HCT116 (cell line): ENCODE results near the gene RNF11. TPM values are rescaled to one million over a fixed set of nuclear protein-coding genes. Genes with fewer than 3 reads are reported as not detected.

ENCODE experiments used
- ATAC-seq: fragments of 200-7000 bp; cut with Tn5 transposase; 2 replicates; pipeline ENCODE4 v1.9.1; 2020; ENCODE audit warnings: mild to moderate bottlenecking, moderate library complexity
- BruUV-seq: library from RNA; stranded (reverse); fragments of 400-500 nt; replicated peaks from 2 replicates; lab custom pipeline; 2021; lab: Mats Ljungman, UMichigan
- CTCF ChIA-PET: fragments of 300-600 bp; sonication (Branson Sonifier 250); formaldehyde crosslinking; loops from one replicate; lab custom pipeline; 2021; ENCODE audit warnings: antibody characterized with exemption; lab: Charles Lee
- POLR2A ChIA-PET: fragments of 300-600, 350-600 bp; sonication (Branson Sonifier 250); formaldehyde crosslinking; loops from one replicate; lab custom pipeline; 2021; ENCODE audit warnings: antibody characterized with exemption; lab: Charles Lee
- RAD21 ChIA-PET, 2 experiments: fragments of 300-600 bp; sonication (Branson Sonifier 250); formaldehyde crosslinking; loops; one replicate each; lab custom pipeline; 2023; ENCODE audit warnings: low total read pairs in 2 of 2; ENCODE audit not compliant: uncharacterized antibody in 2 of 2, unreplicated experiment in 2 of 2, low non-redundant PET in 1 of 2; lab: Charles Lee
- DNase-seq: peaks from one replicate; pipeline ENCODE4 v3.0.0-alpha.2; 2010; ENCODE audit warnings: low read depth, low spot score
- H2AFZ ChIP-seq: fragments of 200-600 bp; shearing (Covaris generic), sonication (generic); 2 replicates; pipeline ENCODE4 v1.6.1; 2017; ENCODE audit warnings: low read depth, mixed run types, mixed read lengths, antibody characterized with exemption, low read length; ENCODE audit not compliant: poor library complexity, severe bottlenecking
- H3K27ac ChIP-seq: 2 replicates; pipeline ENCODE4 v1.5.1; 2012; ENCODE audit warnings: low read depth, low read length
- H3K27me3 ChIP-seq: fragments of 200-600 bp; sonication (generic); 2 replicates; pipeline ENCODE4 v1.6.1; 2016; ENCODE audit warnings: mixed run types, low read length, mixed read lengths; ENCODE audit not compliant: insufficient read depth
- H3K36me3 ChIP-seq, 2 experiments: fragments of 200-500 bp in 1 of 2; fragments of 200-600 bp in 1 of 2; sonication (Bioruptor generic) in 1 of 2; sonication (generic) in 1 of 2; 2 replicates each; pipeline versions ENCODE4 v1.5.1 to v1.6.1; 2014 to 2016; ENCODE audit warnings: low read length in 2 of 2, inconsistent platforms in 1 of 2, mixed read lengths in 1 of 2, mixed run types in 1 of 2; ENCODE audit not compliant: insufficient read depth in 2 of 2, control insufficient read depth in 1 of 2
- H3K4me1 ChIP-seq, 2 experiments: fragments of 200-600 bp in 1 of 2; sonication (generic) in 1 of 2; 2 replicates each; pipeline versions ENCODE4 v1.5.1 to v1.6.1; 2012 to 2017; ENCODE audit warnings: low read length in 2 of 2, inconsistent platforms in 1 of 2, mild to moderate bottlenecking in 1 of 2, mixed read lengths in 1 of 2, mixed run types in 1 of 2, moderate library complexity in 1 of 2; ENCODE audit not compliant: insufficient read depth in 2 of 2, control insufficient read depth in 1 of 2
- H3K4me2 ChIP-seq: fragments of 200-600 bp; sonication (generic); 2 replicates; pipeline ENCODE4 v1.6.1; 2017; ENCODE audit warnings: mixed run types, low read length, mixed read lengths
- H3K4me3 ChIP-seq, 2 experiments: fragments of 200-600 bp in 1 of 2; sonication (generic) in 1 of 2; replicated peaks in 1 of 2; 2 replicates each; pipeline ENCODE4 v1.5.1; 2011 to 2016; ENCODE audit warnings: low read length in 2 of 2, control low read depth in 1 of 2, low read depth in 1 of 2, mild to moderate bottlenecking in 1 of 2, mixed read lengths in 1 of 2, mixed run types in 1 of 2
- H3K79me2 ChIP-seq: fragments of 200-600 bp; sonication (generic); 2 replicates; pipeline ENCODE4 v1.6.1; 2017; ENCODE audit warnings: mild to moderate bottlenecking, mixed run types, low read length, moderate library complexity, mixed read lengths; ENCODE audit not compliant: insufficient read depth
- H3K9ac ChIP-seq: fragments of 200-600 bp; sonication (generic); 2 replicates; pipeline ENCODE4 v1.6.1; 2016; ENCODE audit warnings: low read length, mixed read lengths
- H3K9me2 ChIP-seq: fragments of 200-600 bp; sonication (generic), shearing (Covaris generic); 2 replicates; pipeline ENCODE4 v1.6.1; 2017; ENCODE audit warnings: mixed run types, mild to moderate bottlenecking, moderate library complexity; ENCODE audit not compliant: insufficient read depth
- H3K9me3 ChIP-seq, 2 experiments: fragments of 200-500 bp in 1 of 2; fragments of 200-600 bp in 1 of 2; sonication (Bioruptor generic) in 1 of 2; sonication (generic) in 1 of 2; 2 replicates each; pipeline ENCODE4 v1.6.1; 2014 to 2017; ENCODE audit warnings: low read length in 2 of 2, mixed read lengths in 2 of 2, inconsistent platforms in 1 of 2, low read depth in 1 of 2, mild to moderate bottlenecking in 1 of 2, mixed run types in 1 of 2, moderate library complexity in 1 of 2; ENCODE audit not compliant: control insufficient read depth in 1 of 2, insufficient read depth in 1 of 2
- H4K20me1 ChIP-seq: fragments of 200-600 bp; sonication (generic), shearing (Covaris generic); 2 replicates; pipeline ENCODE4 v1.6.1; 2017; ENCODE audit warnings: mixed run types, mild to moderate bottlenecking, moderate library complexity; ENCODE audit not compliant: insufficient read depth
- EZH2 ChIP-seq: fragments of 200-600 bp; sonication (generic); IDR thresholded peaks from 2 replicates; pipeline ENCODE4 v1.6.1; 2017; ENCODE audit warnings: antibody characterized with exemption, mixed run types
- FOSL1 ChIP-seq: IDR thresholded peaks from 2 replicates; pipeline ENCODE4 v1.6.1; 2012; ENCODE audit warnings: low read depth
- JUND ChIP-seq: IDR thresholded peaks from 2 replicates; pipeline ENCODE4 v1.6.1; 2012
- POLR2A ChIP-seq: IDR thresholded peaks from 2 replicates; pipeline ENCODE4 v1.7.0; 2011; ENCODE audit warnings: borderline replicate concordance; ENCODE audit not compliant: insufficient read depth, insufficient read length; ENCODE audit errors: extremely low read depth
- SRF ChIP-seq: IDR thresholded peaks from 2 replicates; pipeline ENCODE4 v1.6.1; 2012; ENCODE audit warnings: low read depth
- YY1 ChIP-seq: IDR thresholded peaks from 2 replicates; pipeline ENCODE4 v1.6.1; 2011; ENCODE audit warnings: low read length, low read depth, moderate library complexity, mild to moderate bottlenecking; ENCODE audit not compliant: insufficient replicate concordance; ENCODE audit errors: extremely low read depth
- ZNF274 ChIP-seq: fragments of 200-500 bp; sonication (Bioruptor generic); IDR thresholded peaks from 2 replicates; pipeline ENCODE4 v1.6.1; 2014; ENCODE audit warnings: mild to moderate bottlenecking, low read depth, low read length, inconsistent platforms
- intact Hi-C: fragments of 100-400 bp; cut with micrococcal nuclease; formaldehyde crosslinking; loops from 2 replicates; pipeline ENCODE4 v1.10.0; 2022
- total RNA-seq: library from RNA; stranded (reverse); gene quantifications from one replicate; pipeline ENCODE4 v1.2.1, GENCODE V29; 2021; ENCODE audit not compliant: unreplicated experiment
- TF ChIP-seq, protein P1 (sequence below): IDR thresholded peaks from 2 replicates; pipeline ENCODE4 v1.6.1; 2012
- TF ChIP-seq, protein P2 (sequence below): IDR thresholded peaks from 2 replicates; pipeline ENCODE4 v1.6.1; 2011; ENCODE audit warnings: mild to moderate bottlenecking, low read length, moderate library complexity; ENCODE audit not compliant: insufficient replicate concordance; ENCODE audit errors: extremely low read depth

The RNF11 gene
- total RNA-seq, 1 experiment from 2014 or later: 60.9 TPM

DNA sequence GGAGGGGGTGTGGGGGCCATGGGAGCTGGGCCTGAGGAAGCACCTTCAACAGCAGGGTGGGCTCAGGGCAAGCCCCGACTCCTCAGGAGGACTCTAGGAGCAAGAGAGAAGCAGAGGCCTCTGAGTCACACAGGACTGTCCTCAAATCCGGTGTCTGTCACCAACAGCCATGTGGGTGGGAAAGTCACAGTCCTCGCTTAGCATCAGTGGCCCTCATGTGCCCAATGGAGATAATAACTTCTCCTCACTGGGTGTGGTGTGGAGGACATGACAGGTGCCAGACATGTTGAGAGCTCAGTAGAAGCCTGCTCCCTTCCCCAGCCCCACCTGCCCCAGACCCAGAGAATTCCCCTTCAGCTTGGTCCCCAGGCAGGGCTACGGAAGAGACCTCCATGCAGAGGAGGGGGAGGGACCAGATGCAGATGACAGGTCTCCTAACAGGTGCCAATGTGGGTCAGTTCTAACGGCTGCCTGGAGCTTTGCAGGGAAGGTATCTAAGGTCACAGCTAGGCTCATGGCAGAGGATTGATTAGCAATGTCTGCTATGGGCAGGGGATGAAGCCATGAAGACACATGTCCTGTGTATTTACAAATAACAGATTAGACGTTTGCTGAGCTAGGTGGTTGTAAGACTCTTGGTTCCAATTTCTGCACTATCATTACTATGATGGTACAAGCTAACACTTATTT is 64.1 kb downstream of the RNF11 start:
- Histone ChIP-seq H3K79me2 (no peaks in the 10 kb centered on the region), H3K4me1 (peaks cover 0 to 18% of the 10 kb centered on the region in 2 experiments; a peak in 3 of 4 replicates), H3K27me3 (no peaks in the 10 kb centered on the region), H3K9me2 (no peaks in the 10 kb centered on the region), H3K4me2 (no peak overlapping the region), H3K9ac (no peak overlapping the region), H3K4me3 (no peak overlapping the region), H3K9me3 (no peaks in the 10 kb centered on the region), H3K27ac (no peak overlapping the region), H4K20me1 (no peaks in the 10 kb centered on the region), H2AFZ (no peak overlapping the region), H3K36me3 (no peaks in the 10 kb centered on the region)
- CTCF ChIA-PET: no interaction called here
- POLR2A ChIA-PET: no interaction called here
- intact Hi-C loops: loop anchor here (10.0 kb wide), 1 partner anchor 545 kb away; no protein-coding TSS in a partner anchor
- no peak for DNase-seq
- RAD21 ChIA-PET: no interaction called here
- BruUV-seq: no TSS peak
- ATAC-seq: no peak
- TF ChIP-seq ZNF274 (no peak), YY1 (no peak), JUND (no peak), SRF (no peak), FOSL1 (no peak), EZH2 (no peak), POLR2A (no peak)
- TF ChIP-seq, protein P1, sequence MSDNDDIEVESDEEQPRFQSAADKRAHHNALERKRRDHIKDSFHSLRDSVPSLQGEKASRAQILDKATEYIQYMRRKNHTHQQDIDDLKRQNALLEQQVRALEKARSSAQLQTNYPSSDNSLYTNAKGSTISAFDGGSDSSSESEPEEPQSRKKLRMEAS: no peak
- TF ChIP-seq, protein P2, sequence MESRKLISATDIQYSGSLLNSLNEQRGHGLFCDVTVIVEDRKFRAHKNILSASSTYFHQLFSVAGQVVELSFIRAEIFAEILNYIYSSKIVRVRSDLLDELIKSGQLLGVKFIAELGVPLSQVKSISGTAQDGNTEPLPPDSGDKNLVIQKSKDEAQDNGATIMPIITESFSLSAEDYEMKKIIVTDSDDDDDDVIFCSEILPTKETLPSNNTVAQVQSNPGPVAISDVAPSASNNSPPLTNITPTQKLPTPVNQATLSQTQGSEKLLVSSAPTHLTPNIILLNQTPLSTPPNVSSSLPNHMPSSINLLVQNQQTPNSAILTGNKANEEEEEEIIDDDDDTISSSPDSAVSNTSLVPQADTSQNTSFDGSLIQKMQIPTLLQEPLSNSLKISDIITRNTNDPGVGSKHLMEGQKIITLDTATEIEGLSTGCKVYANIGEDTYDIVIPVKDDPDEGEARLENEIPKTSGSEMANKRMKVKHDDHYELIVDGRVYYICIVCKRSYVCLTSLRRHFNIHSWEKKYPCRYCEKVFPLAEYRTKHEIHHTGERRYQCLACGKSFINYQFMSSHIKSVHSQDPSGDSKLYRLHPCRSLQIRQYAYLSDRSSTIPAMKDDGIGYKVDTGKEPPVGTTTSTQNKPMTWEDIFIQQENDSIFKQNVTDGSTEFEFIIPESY: no peak
